Mesendoderm (in vitro differentiated cells): ENCODE measurements around the gene RAPGEF2.

Source experiments
- DNase-seq: peaks from one replicate; pipeline ENCODE4 v3.0.0; 2013
- H2AK5ac ChIP-seq: 2 replicates; pipeline ENCODE4 v1.6.1; 2013; ENCODE audit warnings: low read length, inconsistent platforms
- H2BK120ac ChIP-seq: 2 replicates; pipeline ENCODE4 v1.6.1; 2013; ENCODE audit warnings: low read depth, mild to moderate bottlenecking, low read length, moderate library complexity, mixed read lengths
- H2BK15ac ChIP-seq: replicated peaks from 2 replicates; pipeline ENCODE4 v1.6.1; 2013; ENCODE audit warnings: low read depth, mild to moderate bottlenecking, moderate library complexity
- H2BK5ac ChIP-seq: 2 replicates; pipeline ENCODE4 v1.6.1; 2013; ENCODE audit warnings: low read length, inconsistent platforms
- H3K18ac ChIP-seq: 2 replicates; pipeline ENCODE4 v1.6.1; 2013; ENCODE audit warnings: mild to moderate bottlenecking, low read length, mixed read lengths
- H3K23ac ChIP-seq: one replicate; pipeline ENCODE4 v1.6.1; 2013; ENCODE audit warnings: low read length
- H3K27ac ChIP-seq: 2 replicates; pipeline ENCODE4 v1.5.1; 2013; ENCODE audit warnings: low read depth, mild to moderate bottlenecking, inconsistent platforms, low read length, moderate library complexity
- H3K27me3 ChIP-seq: 2 replicates; pipeline ENCODE4 v1.6.1; 2013; ENCODE audit warnings: low read length, control low read depth, mild to moderate bottlenecking, inconsistent platforms; ENCODE audit not compliant: insufficient read depth, poor library complexity
- H3K36me3 ChIP-seq: 2 replicates; pipeline ENCODE4 v1.6.1; 2013; ENCODE audit warnings: low read length, inconsistent platforms; ENCODE audit not compliant: control insufficient read depth, insufficient read depth
- H3K4ac ChIP-seq: one replicate; pipeline ENCODE4 v1.6.1; 2013; ENCODE audit warnings: low read depth, mild to moderate bottlenecking, low read length, moderate library complexity
- H3K4me1 ChIP-seq: 2 replicates; pipeline ENCODE4 v1.6.1; 2013; ENCODE audit warnings: low read depth, low read length, inconsistent platforms; ENCODE audit not compliant: control insufficient read depth
- H3K4me2 ChIP-seq: 2 replicates; pipeline ENCODE4 v1.6.1; 2013; ENCODE audit warnings: low read length
- H3K4me3 ChIP-seq: 2 replicates; pipeline ENCODE4 v1.5.1; 2013; ENCODE audit warnings: mild to moderate bottlenecking, low read length
- H3K56ac ChIP-seq: one replicate; pipeline ENCODE4 v1.6.1; 2013; ENCODE audit warnings: low read length
- H3K79me1 ChIP-seq: 2 replicates; pipeline ENCODE4 v1.6.1; 2013; ENCODE audit warnings: low read length, inconsistent platforms
- H3K79me2 ChIP-seq: 2 replicates; pipeline ENCODE4 v1.6.1; 2013; ENCODE audit warnings: mild to moderate bottlenecking, low read length; ENCODE audit not compliant: control insufficient read depth, insufficient read depth
- H3K9ac ChIP-seq: 2 replicates; pipeline ENCODE4 v1.6.1; 2013; ENCODE audit warnings: low read length, inconsistent platforms
- H4K5ac ChIP-seq: one replicate; pipeline ENCODE4 v1.6.1; 2013; ENCODE audit warnings: low read length
- H4K8ac ChIP-seq: one replicate; pipeline ENCODE4 v1.6.1; 2013; ENCODE audit warnings: low read depth, mild to moderate bottlenecking, control low read depth, low read length, moderate library complexity
- WGBS: extraction: QIAGEN DNeasy Blood & Tissue Kit; methylation state at CpG from one replicate; pipeline ENCODE4 v1.1.7; 2013; ENCODE audit warnings: low lambda C conversion rate, missing lambda C conversion rate; ENCODE audit not compliant: insufficient coverage; ENCODE audit errors: extremely low coverage; 5-methylcytosine and 5-hydroxymethylcytosine counted together

The RAPGEF2 gene

DNA sequence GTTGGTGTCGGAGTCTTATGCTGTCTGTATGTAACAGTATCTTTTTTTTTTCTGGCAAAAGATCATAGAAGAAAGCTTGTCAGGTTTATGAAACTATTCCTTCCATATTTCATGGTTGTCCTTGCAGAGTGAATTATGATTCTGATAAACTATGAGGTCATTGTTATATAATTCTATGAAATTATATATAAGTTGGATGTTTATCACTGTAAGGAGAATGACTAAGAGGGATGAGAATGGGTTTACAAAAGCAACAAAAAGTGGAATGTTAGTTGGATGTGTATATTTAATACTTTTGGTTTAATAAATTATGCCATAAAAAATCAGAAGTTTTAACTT is 43.1 kb downstream of the RAPGEF2 start:
- Histone ChIP-seq H2BK5ac (no peak overlapping the region), H3K4me3 (no peak overlapping the region), H2AK5ac (no peak overlapping the region), H3K56ac (no peak overlapping the region), H3K4me1 (no peaks in the 10 kb centered on the region), H3K4me2 (no peak overlapping the region), H2BK120ac (no peak overlapping the region), H3K79me2 (peaks cover 36% of the 10 kb centered on the region), H3K27me3 (no peaks in the 10 kb centered on the region), H3K18ac (no peak overlapping the region), H3K79me1 (peaks cover 9% of the 10 kb centered on the region), H2BK15ac (no peak overlapping the region), H4K8ac (no peak overlapping the region), H3K9ac (no peak overlapping the region), H3K23ac (no peak overlapping the region), H3K27ac (no peak overlapping the region), H3K36me3 (no peaks in the 10 kb centered on the region), H3K4ac (no peak overlapping the region), H4K5ac (no peak overlapping the region)
- DNase-seq, result no peak
- WGBS, result no CpG with 5 or more reads among the region's 1 CpG

- no peaks in the 10 kb centered on the region for H3K4me1 ChIP-seq
- H3K18ac ChIP-seq, result no peak overlapping the region
- no peak overlapping the region for H2BK15ac ChIP-seq
- H3K56ac ChIP-seq, result no peak overlapping the region
- H4K5ac ChIP-seq, result no peak overlapping the region
- no peak overlapping the region for H3K4ac ChIP-seq
- no peak overlapping the region for H4K8ac ChIP-seq
- H3K79me2 ChIP-seq, result peaks cover 39% of the 10 kb centered on the region
- no peak overlapping the region for H2AK5ac ChIP-seq
- H3K36me3 ChIP-seq, result no peaks in the 10 kb centered on the region
- H3K23ac ChIP-seq, result no peak overlapping the region
- no peak overlapping the region for H3K4me2 ChIP-seq
- no peak for DNase-seq
- H3K27ac ChIP-seq, result no peak overlapping the region
- H3K27me3 ChIP-seq, result no peaks in the 10 kb centered on the region
- no peak overlapping the region for H2BK5ac ChIP-seq
- H3K9ac ChIP-seq, result no peak overlapping the region
- no peak overlapping the region for H2BK120ac ChIP-seq
- H3K79me1 ChIP-seq, result peaks cover 11% of the 10 kb centered on the region
- H3K4me3 ChIP-seq, result no peak overlapping the region
These were observed 43.6 kb downstream of the RAPGEF2 start for GRCh38 chr4:159146488-159146887.

DNA sequence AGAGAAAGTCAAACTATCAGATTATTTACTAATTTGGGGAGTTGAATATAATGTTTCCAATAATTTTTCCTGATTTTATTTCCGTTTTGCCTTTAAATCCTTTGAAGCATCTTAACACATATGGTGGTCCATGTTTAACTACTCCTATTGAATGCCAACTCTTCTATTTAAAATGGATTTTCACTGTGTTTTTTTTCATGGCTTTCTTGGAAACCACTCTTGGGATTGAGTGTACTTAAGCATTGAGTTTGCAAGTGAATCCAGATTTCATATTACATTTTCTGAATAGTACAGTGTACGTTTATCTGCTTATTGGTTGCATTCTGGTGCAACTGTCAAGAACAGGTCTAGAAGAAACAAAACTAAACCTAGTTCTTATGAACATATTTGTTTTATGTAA is 45.6 kb downstream of the RAPGEF2 start:
- no CpG with 5 or more reads among the region's 2 CpGs for WGBS
- Histone ChIP-seq H4K8ac (no peak overlapping the region), H4K5ac (no peak overlapping the region), H3K36me3 (no peaks in the 10 kb centered on the region), H3K27ac (no peak overlapping the region), H3K27me3 (no peaks in the 10 kb centered on the region), H3K4ac (no peak overlapping the region), H3K4me2 (no peak overlapping the region), H3K4me3 (no peak overlapping the region), H3K23ac (no peak overlapping the region), H3K79me1 (peaks cover 14% of the 10 kb centered on the region), H2BK15ac (no peak overlapping the region), H2BK5ac (no peak overlapping the region), H3K9ac (no peak overlapping the region), H2AK5ac (no peak overlapping the region), H3K4me1 (no peaks in the 10 kb centered on the region), H3K56ac (no peak overlapping the region), H3K18ac (no peak overlapping the region), H3K79me2 (peaks cover 44% of the 10 kb centered on the region), H2BK120ac (no peak overlapping the region)
- DNase-seq, result no peak

GRCh38 chr4:159149666-159150065 is 46.8 kb downstream of the RAPGEF2 start:
- H2BK120ac ChIP-seq, result no peak overlapping the region
- no peaks in the 10 kb centered on the region for H3K27me3 ChIP-seq
- H3K79me1 ChIP-seq, result peaks cover 13% of the 10 kb centered on the region
- no peak overlapping the region for H3K9ac ChIP-seq
- no peak overlapping the region for H2BK5ac ChIP-seq
- DNase-seq, result no peak
- H3K4me3 ChIP-seq, result no peak overlapping the region
- H4K5ac ChIP-seq, result no peak overlapping the region
- peaks cover 41% of the 10 kb centered on the region for H3K79me2 ChIP-seq
- no peak overlapping the region for H2BK15ac ChIP-seq
- H3K56ac ChIP-seq, result no peak overlapping the region
- no peak overlapping the region for H3K4ac ChIP-seq
- no peak overlapping the region for H3K18ac ChIP-seq
- no peak overlapping the region for H2AK5ac ChIP-seq
- no peak overlapping the region for H3K4me2 ChIP-seq
- no peak overlapping the region for H4K8ac ChIP-seq
- no peak overlapping the region for H3K23ac ChIP-seq
- H3K27ac ChIP-seq, result no peak overlapping the region
- H3K4me1 ChIP-seq, result no peaks in the 10 kb centered on the region
- H3K36me3 ChIP-seq, result no peaks in the 10 kb centered on the region
- no CpG with 5 or more reads among the region's 1 CpG for WGBS

DNA sequence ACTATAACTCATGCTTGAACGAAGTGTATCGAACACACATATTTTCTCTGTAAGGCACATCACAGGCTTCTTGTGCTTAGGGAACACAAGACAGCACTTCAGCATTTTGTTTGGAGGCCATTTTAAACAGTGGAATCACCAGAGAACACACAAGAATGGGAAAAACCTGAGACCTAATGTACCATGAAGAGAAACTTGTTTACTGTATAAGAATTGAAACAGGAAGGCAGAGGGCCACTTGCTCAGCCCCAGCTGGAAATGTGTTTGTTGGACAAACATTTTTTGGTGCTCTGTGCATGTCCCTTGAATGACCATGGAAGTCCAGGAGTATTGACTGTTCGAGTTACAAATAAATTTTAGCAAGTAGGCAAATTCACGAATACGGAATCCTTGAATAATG is 47.5 kb downstream of the RAPGEF2 start:
- Histone ChIP-seq H3K4ac (no peak overlapping the region), H2BK15ac (no peak overlapping the region), H3K4me1 (no peaks in the 10 kb centered on the region), H2AK5ac (no peak overlapping the region), H3K4me2 (no peak overlapping the region), H3K27ac (no peak overlapping the region), H3K56ac (no peak overlapping the region), H3K36me3 (no peaks in the 10 kb centered on the region), H3K4me3 (no peak overlapping the region), H3K79me2 (peaks cover 38% of the 10 kb centered on the region), H4K8ac (no peak overlapping the region), H3K18ac (no peak overlapping the region), H2BK120ac (no peak overlapping the region), H4K5ac (no peak overlapping the region), H3K27me3 (no peaks in the 10 kb centered on the region), H3K9ac (no peak overlapping the region), H2BK5ac (no peak overlapping the region), H3K23ac (no peak overlapping the region), H3K79me1 (peaks cover 13% of the 10 kb centered on the region)
- no peak for DNase-seq
- WGBS, result no CpG with 5 or more reads among the region's 5 CpGs

DNA sequence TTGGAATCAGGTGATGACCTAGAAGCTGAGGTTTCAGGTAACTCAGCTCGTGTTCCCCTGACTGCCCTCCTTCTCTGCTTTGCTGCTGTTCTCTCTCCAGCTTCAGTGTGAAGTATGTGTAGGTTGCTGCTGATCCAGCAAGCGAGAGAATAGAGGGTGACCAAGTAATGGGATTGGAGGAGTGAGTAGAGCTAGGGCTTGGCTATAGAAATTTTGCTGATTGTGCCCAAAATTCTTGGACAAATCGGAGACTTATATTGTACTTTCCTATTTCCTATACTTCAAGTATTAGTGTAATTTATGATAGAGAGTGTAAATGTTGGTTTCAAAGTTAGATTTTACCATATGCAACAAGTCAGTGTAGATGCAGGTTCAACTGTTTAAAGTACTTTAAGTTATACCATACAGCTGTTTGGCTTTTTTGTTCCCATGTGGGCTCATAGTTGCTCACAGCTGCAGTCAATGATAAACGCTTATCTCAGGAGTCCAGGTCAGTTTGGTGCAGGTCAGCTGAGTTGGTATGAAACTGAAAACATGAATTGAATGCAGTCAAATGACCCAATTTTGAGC is 48.0 kb downstream of the RAPGEF2 start:
- H3K36me3 ChIP-seq, result no peaks in the 10 kb centered on the region
- H3K79me2 ChIP-seq, result peaks cover 36% of the 10 kb centered on the region
- no peak overlapping the region for H2BK15ac ChIP-seq
- H4K5ac ChIP-seq, result no peak overlapping the region
- peak; percentile 43 for DNase-seq
- no peak overlapping the region for H4K8ac ChIP-seq
- H3K23ac ChIP-seq, result no peak overlapping the region
- no peak overlapping the region for H3K18ac ChIP-seq
- H3K4me3 ChIP-seq, result no peak overlapping the region
- H2BK5ac ChIP-seq, result no peak overlapping the region
- WGBS, result no CpG with 5 or more reads among the region's 4 CpGs
- H3K9ac ChIP-seq, result no peak overlapping the region
- H3K56ac ChIP-seq, result no peak overlapping the region
- no peak overlapping the region for H3K4ac ChIP-seq
- no peaks in the 10 kb centered on the region for H3K27me3 ChIP-seq
- H3K27ac ChIP-seq, result no peak overlapping the region
- H3K4me2 ChIP-seq, result no peak overlapping the region
- no peak overlapping the region for H2AK5ac ChIP-seq
- no peaks in the 10 kb centered on the region for H3K4me1 ChIP-seq
- no peak overlapping the region for H2BK120ac ChIP-seq
- peaks cover 9% of the 10 kb centered on the region for H3K79me1 ChIP-seq
